OCI-LY3 (cell line): Measurements from ENCODE around the gene PASK.
A peak's percentile ranks its signal among the peaks of the same experiment; 100 is the strongest.

Source experiments
- H2AFZ ChIP-seq: fragments of 200-600, 300-600 bp; shearing (Covaris generic); 2 replicates; pipeline ENCODE4 v1.6.0; 2014; ENCODE audit warnings: antibody characterized with exemption, low read depth, low read length
- H3K27ac ChIP-seq: fragments of 200-600, 300-600 bp; sonication (generic); 2 replicates; pipeline ENCODE4 v1.5.1; 2014; ENCODE audit warnings: mild to moderate bottlenecking, low read length, moderate library complexity, mixed read lengths
- H3K27me3 ChIP-seq: fragments of 200-600, 300-600 bp; sonication (generic); 2 replicates; pipeline ENCODE4 v1.6.1; 2014; ENCODE audit warnings: low read depth, low read length, mixed read lengths
- H3K36me3 ChIP-seq: fragments of 200-600, 300-600 bp; sonication (generic); replicated peaks from 2 replicates; pipeline ENCODE3; 2014; ENCODE audit warnings: low read depth, low read length, mixed read lengths
- H3K4me1 ChIP-seq: fragments of 300-600, 200-600 bp; sonication (generic); 2 replicates; pipeline ENCODE4 v1.6.1; 2014; ENCODE audit warnings: low read length, mixed read lengths
- H3K4me2 ChIP-seq: fragments of 200-600, 300-600 bp; sonication (generic); 2 replicates; pipeline ENCODE4 v1.6.1; 2014; ENCODE audit warnings: low read length, mixed read lengths
- H3K4me3 ChIP-seq: fragments of 300-600, 200-600 bp; sonication (generic); 2 replicates; pipeline ENCODE4 v1.5.1; 2014; ENCODE audit warnings: antibody characterized with exemption, mild to moderate bottlenecking, low read length, moderate library complexity
- H3K79me2 ChIP-seq: fragments of 300-600, 200-600 bp; shearing (Covaris generic); 2 replicates; pipeline ENCODE4 v1.6.1; 2014; ENCODE audit warnings: mild to moderate bottlenecking, low read length, mixed read lengths
- H3K9ac ChIP-seq: fragments of 300-600, 200-600 bp; shearing (Covaris generic); 2 replicates; pipeline ENCODE4 v1.6.0; 2014; ENCODE audit warnings: mild to moderate bottlenecking, low read length, moderate library complexity
- H3K9me3 ChIP-seq: fragments of 200-600, 300-600 bp; shearing (Covaris generic); 2 replicates; pipeline ENCODE4 v1.6.1; 2014; ENCODE audit warnings: low read length, mixed read lengths; ENCODE audit not compliant: insufficient read depth
- H4K20me1 ChIP-seq: fragments of 200-600, 300-600 bp; sonication (generic); 2 replicates; pipeline ENCODE4 v1.6.1; 2016; ENCODE audit warnings: low read length, mixed read lengths; ENCODE audit not compliant: insufficient read depth
- CTCF ChIP-seq: fragments of 200-600, 300-600 bp; sonication (generic); IDR thresholded peaks from 2 replicates; pipeline ENCODE4 v1.5.1; 2014; ENCODE audit warnings: antibody characterized with exemption, low read length, low read depth
- EZH2phosphoT487 ChIP-seq: fragments of 200-600 bp; shearing (Covaris generic); IDR thresholded peaks from 2 replicates; pipeline ENCODE4 v1.6.1; 2018; ENCODE audit warnings: antibody characterized with exemption, mixed run types, low read depth

The PASK gene

GRCh38 chr2:241109210-241110088 lies 39.8 kb downstream of the PASK start:
- Histone ChIP-seq H3K4me2 (peak overlapping the region; percentile 71), H3K27me3 (no peaks in the 10 kb centered on the region), H3K9me3 (no peaks in the 10 kb centered on the region), H3K36me3 (peaks cover 43% of the 10 kb centered on the region), H2AFZ (no peak overlapping the region), H3K27ac (peak overlapping the region; percentile 92), H3K4me1 (peaks cover 28% of the 10 kb centered on the region), H3K79me2 (peaks cover 33% of the 10 kb centered on the region), H3K4me3 (no peak overlapping the region), H4K20me1 (no peaks in the 10 kb centered on the region), H3K9ac (peak overlapping the region; percentile 74)
- TF ChIP-seq EZH2phosphoT487 (no peak), CTCF (no peak)

GRCh38 chr2:241108271-241109209 lies 40.7 kb downstream of the PASK start:
- Histone ChIP-seq H3K4me1 (peaks cover 30% of the 10 kb centered on the region), H3K27ac (no peak overlapping the region), H3K4me3 (no peak overlapping the region), H2AFZ (no peak overlapping the region), H3K79me2 (peaks cover 36% of the 10 kb centered on the region), H3K27me3 (no peaks in the 10 kb centered on the region), H3K9ac (no peak overlapping the region), H3K36me3 (peaks cover 39% of the 10 kb centered on the region), H3K4me2 (no peak overlapping the region), H4K20me1 (no peaks in the 10 kb centered on the region), H3K9me3 (no peaks in the 10 kb centered on the region)
- TF ChIP-seq CTCF = no peak
- no peak for TF ChIP-seq EZH2phosphoT487

- Histone ChIP-seq H3K27ac (no peak overlapping the region), H3K9ac (no peak overlapping the region), H4K20me1 (no peaks in the 10 kb centered on the region), H3K4me1 (peaks cover 35% of the 10 kb centered on the region), H3K27me3 (no peaks in the 10 kb centered on the region), H3K9me3 (no peaks in the 10 kb centered on the region), H2AFZ (no peak overlapping the region), H3K4me2 (no peak overlapping the region), H3K36me3 (peaks cover 29% of the 10 kb centered on the region), H3K4me3 (no peak overlapping the region), H3K79me2 (peaks cover 50% of the 10 kb centered on the region)
- no peak for TF ChIP-seq EZH2phosphoT487
- no peak for TF ChIP-seq CTCF
Observed at GRCh38 chr2:241107031-241107783, 42.1 kb downstream of the PASK start.
